HG03378 (cell line): ENCODE results near the gene KIF3C.
"Not testable (repeated sequence)": the region's sequence is repeated elsewhere in the genome, so short reads cannot be mapped to it uniquely, and the experiment has no call there.

ENCODE experiments used
- ATAC-seq: cut with Tn5 transposase; IDR thresholded peaks from one replicate; pipeline ENCODE4 v1.9.1; 2021; ENCODE audit warnings: mild to moderate bottlenecking, moderate library complexity; ENCODE audit not compliant: unreplicated experiment

KIF3C gene

DNA sequence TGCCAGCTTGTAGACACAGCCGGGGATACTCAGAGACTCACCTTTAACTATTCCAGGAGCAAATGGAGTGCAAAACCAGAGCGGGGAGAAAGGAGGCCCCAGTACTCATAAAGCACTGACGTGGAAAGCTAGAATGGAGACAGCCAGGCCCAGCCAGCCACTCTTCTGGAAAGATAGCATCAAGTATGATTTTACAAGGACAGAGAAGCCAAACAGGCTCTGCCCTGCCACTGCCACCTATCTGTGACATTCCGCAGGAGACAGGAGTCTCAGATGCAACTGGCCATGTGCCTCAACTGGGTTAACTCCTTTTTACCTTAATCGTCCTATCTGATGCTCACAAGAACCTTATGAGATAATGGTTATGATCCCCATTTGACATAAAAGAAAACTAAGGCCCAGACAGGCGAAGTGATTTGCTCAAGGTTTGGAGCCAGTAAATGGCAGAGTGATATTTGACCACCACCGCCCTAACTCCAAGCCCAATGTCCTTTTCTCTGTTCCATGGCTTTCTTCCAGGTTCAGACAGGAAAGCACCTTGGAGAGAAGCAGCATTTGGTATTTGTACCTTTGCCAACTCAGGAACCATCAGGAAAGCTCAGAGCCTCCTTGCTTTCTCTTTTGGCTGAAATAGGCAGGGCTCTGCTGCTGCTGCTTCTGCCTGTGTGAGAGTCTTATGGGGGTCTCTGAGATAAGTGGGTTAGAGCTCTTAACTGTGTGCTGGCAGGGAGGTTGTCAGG lies 15.6 kb downstream of the KIF3C start:
- no peak for ATAC-seq

DNA sequence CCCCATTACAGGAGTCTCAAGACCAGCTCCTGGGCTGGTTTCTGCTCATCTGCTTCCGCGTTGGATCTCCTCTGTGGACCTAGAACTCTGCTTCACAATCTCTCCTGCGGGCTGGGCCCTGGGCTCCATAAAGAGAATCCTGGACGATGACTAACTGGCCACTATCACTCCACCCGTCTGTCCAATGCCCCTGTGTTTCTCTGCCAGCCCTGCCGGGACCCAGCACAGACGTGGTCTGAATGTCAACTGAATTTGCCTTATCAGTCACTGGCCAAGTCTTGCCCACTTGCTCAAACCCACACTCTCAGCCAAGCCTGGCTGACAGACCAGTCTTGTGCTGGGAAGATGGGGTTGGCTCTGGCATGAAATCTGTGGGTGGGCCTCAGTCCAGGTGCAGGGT lies 17.4 kb downstream of the KIF3C start:
- ATAC-seq: no peak

- ATAC-seq: no peak
Measured at GRCh38 chr2:25960920-25961319, 21.4 kb downstream of the KIF3C start.

- ATAC-seq: no peak
Measured at GRCh38 chr2:25960396-25960795, 21.9 kb downstream of the KIF3C start.

GRCh38 chr2:25958611-25959010 lies 23.7 kb downstream of the KIF3C start:
- ATAC-seq: not testable (repeated sequence)

DNA sequence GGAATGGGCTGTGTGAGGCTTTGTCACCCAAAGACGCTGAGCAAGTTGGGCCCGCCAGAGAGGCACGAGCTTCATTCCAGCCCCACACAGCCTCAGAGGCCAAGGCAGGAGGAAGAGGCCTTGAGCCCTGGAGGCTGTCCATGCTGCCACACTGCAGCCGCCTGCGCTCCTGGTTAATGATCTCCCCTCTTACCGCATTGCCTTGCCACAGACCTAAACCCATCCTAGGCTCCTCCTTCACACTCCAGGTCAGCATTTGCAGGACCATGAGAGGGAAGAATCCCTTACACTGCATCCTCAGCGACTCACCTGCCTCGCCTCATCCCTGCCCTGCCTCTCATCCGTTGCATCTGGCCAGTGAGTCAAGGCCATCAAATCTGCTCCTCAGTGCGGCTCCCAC lies 24.6 kb downstream of the KIF3C start:
- ATAC-seq: no peak

GRCh38 chr2:25955869-25956535 lies 26.3 kb downstream of the KIF3C start:
- ATAC-seq: no peak

- no peak for ATAC-seq
Measured at GRCh38 chr2:25955036-25955435, 27.3 kb downstream of the KIF3C start.

- ATAC-seq: no peak
Measured at GRCh38 chr2:25954199-25954752, 28.0 kb downstream of the KIF3C start.

GRCh38 chr2:25951071-25951547 lies 31.2 kb downstream of the KIF3C start:
- no peak for ATAC-seq

DNA sequence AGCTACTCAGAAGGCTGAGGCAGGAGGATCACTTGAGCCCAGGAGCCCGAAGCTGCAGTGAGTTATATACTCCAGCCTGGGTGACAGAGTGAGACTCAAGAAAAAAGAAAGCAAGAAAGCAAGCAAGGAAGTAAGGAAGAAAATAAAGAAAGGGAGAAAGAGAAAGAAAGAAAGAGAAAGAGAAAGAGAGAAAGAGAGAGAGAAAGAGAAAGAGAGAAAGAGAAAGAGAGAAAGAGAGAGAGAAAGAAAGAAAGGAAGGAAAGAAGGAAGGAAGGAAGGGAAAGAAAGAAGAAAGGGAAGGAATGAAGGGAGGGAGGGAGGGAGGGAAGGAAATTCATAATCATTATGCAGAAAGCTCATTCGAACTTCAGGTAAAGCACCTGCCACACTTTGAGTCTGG lies 33.9 kb downstream of the KIF3C start:
- ATAC-seq: no peak

DNA sequence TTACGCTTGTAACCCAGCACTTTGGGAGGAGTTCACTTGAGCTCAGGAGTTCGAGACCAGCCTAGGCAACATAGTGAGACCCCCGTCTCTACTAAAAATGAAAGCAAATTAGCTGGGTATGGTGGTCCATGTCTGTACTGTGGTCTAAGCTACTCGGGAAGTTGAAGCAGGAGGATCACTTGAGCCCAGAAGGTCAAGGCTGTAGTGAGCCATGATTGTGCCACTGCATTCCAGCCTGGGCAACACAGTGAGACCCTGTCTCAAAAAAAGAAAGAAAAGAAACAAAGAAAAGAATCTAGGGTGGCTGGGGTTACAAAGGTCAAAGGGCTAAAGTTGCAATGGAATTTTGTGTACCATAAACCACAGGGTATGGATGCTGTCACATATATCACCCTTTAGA lies 41.3 kb downstream of the KIF3C start:
- ATAC-seq: no peak

GRCh38 chr2:25939257-25939668 lies 43.0 kb downstream of the KIF3C start:
- ATAC-seq: no peak

DNA sequence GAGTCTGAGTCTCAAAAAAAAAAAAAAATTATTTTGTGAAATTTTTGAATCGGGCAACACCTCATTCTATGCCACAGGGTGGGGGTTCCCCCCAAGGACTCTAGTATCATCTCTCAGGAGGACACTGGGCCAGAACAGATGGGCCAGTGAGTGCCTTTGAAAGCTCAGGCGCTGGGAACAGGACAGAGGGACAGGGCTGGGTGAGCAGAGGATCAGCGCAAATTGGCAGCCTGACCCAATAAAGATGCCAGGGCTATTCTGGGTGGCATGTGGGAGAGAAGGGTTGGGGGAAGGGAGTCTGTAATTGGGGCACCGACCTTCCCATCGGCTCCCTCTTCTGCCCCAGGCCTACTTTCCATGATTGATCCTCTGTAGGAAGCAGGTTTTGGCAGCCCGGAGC lies 44.0 kb downstream of the KIF3C start:
- no peak for ATAC-seq

- no peak for ATAC-seq
Measured at GRCh38 chr2:25936889-25937545, 45.3 kb downstream of the KIF3C start.

GRCh38 chr2:25933622-25934021 lies 48.7 kb downstream of the KIF3C start:
- ATAC-seq: no peak

GRCh38 chr2:25929789-25930473 lies 52.4 kb downstream of the KIF3C start:
- ATAC-seq: no peak

GRCh38 chr2:25928668-25929067 lies 53.6 kb downstream of the KIF3C start:
- ATAC-seq: no peak

DNA sequence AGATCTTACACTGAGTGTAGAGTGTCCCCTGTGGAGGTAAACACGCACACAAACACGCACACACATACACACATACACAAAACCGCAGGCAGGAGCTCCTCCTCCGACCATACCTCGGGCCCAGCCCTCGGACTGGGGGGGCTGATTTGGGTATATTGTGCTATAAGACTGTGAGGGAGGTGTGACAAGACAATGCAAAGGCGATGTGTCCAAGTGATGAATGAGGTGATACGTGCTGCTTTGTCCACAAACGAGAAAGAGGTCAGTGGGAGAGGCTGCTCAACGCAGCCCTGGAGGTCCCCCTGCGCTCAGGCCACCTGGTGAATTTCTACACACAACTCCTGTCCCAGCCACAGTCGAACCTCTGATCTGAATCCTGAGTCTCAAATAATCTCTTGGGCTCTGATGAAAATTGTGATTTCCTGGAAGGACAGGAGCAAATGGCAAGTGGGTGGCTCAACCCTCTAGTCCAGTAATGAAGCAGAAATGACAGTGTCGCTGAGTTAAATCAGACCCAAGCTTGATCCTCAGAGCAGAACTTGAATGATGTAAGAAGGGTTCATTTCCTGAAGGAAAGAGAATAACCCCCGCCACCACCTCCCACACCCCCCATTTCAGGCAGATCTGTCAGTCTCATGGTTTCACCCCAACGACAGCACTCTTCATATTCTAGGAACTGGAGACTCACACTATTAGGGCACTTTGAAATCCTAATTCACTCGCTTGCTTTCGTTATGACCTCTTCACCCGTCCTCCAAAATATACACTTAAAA lies 55.1 kb downstream of the KIF3C start:
- ATAC-seq: no peak

- ATAC-seq: no peak
Measured at GRCh38 chr2:25922501-25922900, 59.8 kb downstream of the KIF3C start.
